HG03139 (cell line): Measurements from ENCODE around the gene GRIP1.

Source experiments
- ATAC-seq: cut with Tn5 transposase; IDR thresholded peaks from one replicate; pipeline ENCODE4 v1.9.1; 2021; ENCODE audit not compliant: unreplicated experiment

The GRIP1 gene

GRCh38 chr12:66399911-66400306 is 279.0 kb downstream of the GRIP1 start:
- no peak for ATAC-seq

GRCh38 chr12:66398931-66399910 is 279.7 kb downstream of the GRIP1 start:
- no peak for ATAC-seq

- ATAC-seq, result no peak
These were observed 281.1 kb downstream of the GRIP1 start for GRCh38 chr12:66397574-66398290.

GRCh38 chr12:66393890-66394289 is 285.0 kb downstream of the GRIP1 start:
- no peak for ATAC-seq

- ATAC-seq, result no peak
These were observed 286.5 kb downstream of the GRIP1 start for GRCh38 chr12:66392266-66392915.

GRCh38 chr12:66388517-66388916 is 290.4 kb downstream of the GRIP1 start:
- ATAC-seq, result no peak

GRCh38 chr12:66387117-66387516 is 291.8 kb downstream of the GRIP1 start:
- no peak for ATAC-seq

- ATAC-seq, result no peak
These were observed 297.9 kb downstream of the GRIP1 start for GRCh38 chr12:66380769-66381535.

GRCh38 chr12:66379616-66380015 is 299.3 kb downstream of the GRIP1 start:
- ATAC-seq, result no peak

GRCh38 chr12:66375560-66375959 is 303.3 kb downstream of the GRIP1 start:
- ATAC-seq, result no peak

- no peak for ATAC-seq
These were observed 306.9 kb downstream of the GRIP1 start for GRCh38 chr12:66371982-66372381.

- no peak for ATAC-seq
These were observed 311.7 kb downstream of the GRIP1 start for GRCh38 chr12:66367015-66367667.

- no peak for ATAC-seq
These were observed 313.0 kb downstream of the GRIP1 start for GRCh38 chr12:66365718-66366490.

- ATAC-seq, result no peak
These were observed 317.2 kb downstream of the GRIP1 start for GRCh38 chr12:66361703-66362102.

- ATAC-seq, result no peak
These were observed 319.6 kb downstream of the GRIP1 start for GRCh38 chr12:66359300-66359699.

GRCh38 chr12:66354291-66354690 is 324.6 kb downstream of the GRIP1 start:
- no peak for ATAC-seq

GRCh38 chr12:66352899-66353298 is 326.0 kb downstream of the GRIP1 start:
- no peak for ATAC-seq

GRCh38 chr12:66352197-66352596 is 326.7 kb downstream of the GRIP1 start:
- ATAC-seq, result no peak

- ATAC-seq, result no peak
These were observed 327.6 kb downstream of the GRIP1 start for GRCh38 chr12:66351301-66351700.

GRCh38 chr12:66345956-66346355 is 332.9 kb downstream of the GRIP1 start:
- no peak for ATAC-seq
